GM12878 (cell line): ENCODE data around the gene CYTH3. TPM values are rescaled to one million over a fixed set of nuclear protein-coding genes. Genes with fewer than 3 reads are reported as not detected.

Source experiments
- ATAC-seq: fragments of 200-7000 bp; cut with Tn5 transposase; 3 replicates; pipeline ENCODE4 v1.9.1; 2020; ENCODE audit warnings: mild to moderate bottlenecking, moderate library complexity
- BruUV-seq: library from RNA; stranded (reverse); fragments of 400-500 nt; replicated peaks from 2 replicates; lab custom pipeline; 2021; lab: Mats Ljungman, UMichigan
- CTCF ChIA-PET: fragments of 300-600 bp; sonication (Branson Sonifier 250); formaldehyde crosslinking; extraction: SDS; loops from one replicate; lab custom pipeline; 2021; ENCODE audit warnings: inconsistent platforms; lab: Yijun Ruan, JAX
- POLR2A ChIA-PET: fragments of 350-600 bp; formaldehyde crosslinking; extraction: SDS; loops from one replicate; lab custom pipeline; 2021; ENCODE audit warnings: inconsistent platforms; lab: Charles Lee
- RAD21 ChIA-PET: fragments of 300-600 bp; sonication (Branson Sonifier 250); formaldehyde crosslinking; loops from one replicate; lab custom pipeline; 2023; ENCODE audit warnings: antibody characterized with exemption; ENCODE audit not compliant: unreplicated experiment; lab: Charles Lee
- SMC1A ChIA-PET: fragments of 300-600 bp; sonication (Branson Sonifier 250); formaldehyde crosslinking; loops from one replicate; lab custom pipeline; 2023; ENCODE audit not compliant: unreplicated experiment, uncharacterized antibody; lab: Charles Lee
- DNase-seq: peaks from one replicate; pipeline ENCODE4 v3.0.0-alpha.2; 2011; ENCODE audit warnings: low read depth, low spot score
- FAIRE-seq: peaks from 3 replicates; lab custom pipeline; 2011; peaks lifted over from hg19 to GRCh38; lab: Jason Lieb, UNC
- H2AFZ ChIP-seq: 2 replicates; pipeline ENCODE4 v1.6.0; 2011; ENCODE audit warnings: low read depth, low read length, control low read depth; ENCODE audit not compliant: control insufficient read depth
- H3K27ac ChIP-seq: 2 replicates; pipeline ENCODE4 v1.5.1; 2011; ENCODE audit warnings: control low read depth; ENCODE audit not compliant: control insufficient read depth, insufficient read depth
- H3K27me3 ChIP-seq, 2 experiments: replicated peaks in 1 of 2; 2 replicates each; pipeline versions ENCODE4 v1.6.0 to v1.6.1; 2011; ENCODE audit warnings: low read length in 1 of 2; ENCODE audit not compliant: control insufficient read depth in 2 of 2, insufficient read depth in 2 of 2
- H3K36me3 ChIP-seq, 2 experiments: 2 replicates each; pipeline ENCODE4 v1.5.1; 2011; ENCODE audit warnings: low read length in 1 of 2; ENCODE audit not compliant: control insufficient read depth in 2 of 2, insufficient read depth in 2 of 2
- H3K4me1 ChIP-seq: 2 replicates; pipeline ENCODE4 v1.6.1; 2011; ENCODE audit warnings: mild to moderate bottlenecking, low read length, moderate library complexity, mixed read lengths; ENCODE audit not compliant: control insufficient read depth, insufficient read depth
- H3K4me2 ChIP-seq: 2 replicates; pipeline ENCODE4 v1.6.0; 2011; ENCODE audit warnings: control low read depth; ENCODE audit not compliant: control insufficient read depth, insufficient read depth
- H3K4me3 ChIP-seq: fragments of 200-600 bp; sonication (generic); 2 replicates; pipeline ENCODE4 v1.5.1; 2016
- H3K79me2 ChIP-seq: 2 replicates; pipeline ENCODE4 v1.6.0; 2011; ENCODE audit warnings: low read length; ENCODE audit not compliant: control insufficient read depth, insufficient read depth
- H3K9ac ChIP-seq: 2 replicates; pipeline ENCODE4 v1.8.0; 2011; ENCODE audit warnings: low read length, control low read depth, mixed read lengths; ENCODE audit not compliant: control insufficient read depth, insufficient read depth
- H3K9me3 ChIP-seq: replicated peaks from 3 replicates; pipeline ENCODE4 v1.5.1; 2011; ENCODE audit warnings: mild to moderate bottlenecking, low read length; ENCODE audit not compliant: control insufficient read depth, insufficient read depth
- H4K20me1 ChIP-seq: 2 replicates; pipeline ENCODE4 v1.6.0; 2011; ENCODE audit not compliant: control insufficient read depth, insufficient read depth
- BHLHE40 ChIP-seq, 2 experiments: fragments of 450-650 bp in 1 of 2; IDR thresholded peaks; 2 replicates each; pipeline ENCODE4 v1.6.1; 2011 to 2017; ENCODE audit warnings: low read depth in 2 of 2, borderline replicate concordance in 1 of 2, improper control_type of control experiment in 1 of 2, low read length in 1 of 2, mild to moderate bottlenecking in 1 of 2
- HDAC2 ChIP-seq: fragments of 200-600 bp; sonication (generic); IDR thresholded peaks from 2 replicates; pipeline ENCODE4 v1.6.1; 2017
- IKZF1 ChIP-seq: fragments of 450-650 bp; conservative IDR thresholded peaks from 2 replicates; pipeline ENCODE4 v1.6.1; 2017; ENCODE audit warnings: antibody characterized with exemption, mild to moderate bottlenecking
- NFYB ChIP-seq: IDR thresholded peaks from 2 replicates; pipeline ENCODE4 v1.6.1; 2011; ENCODE audit warnings: low read depth, mild to moderate bottlenecking, low read length, improper control_type of control experiment, moderate library complexity; ENCODE audit not compliant: insufficient read depth
- TAF1 ChIP-seq: IDR thresholded peaks from 2 replicates; pipeline ENCODE4 v1.6.1; 2011; ENCODE audit warnings: mild to moderate bottlenecking, low read depth, low read length, borderline replicate concordance
- in situ Hi-C: fragments of 300-500 bp; cut with MboI; formaldehyde crosslinking; loops from 9 replicates; pipeline ENCODE4 v1.14.3; 2018; ENCODE audit warnings: mixed read lengths
- intact Hi-C: fragments of 100-400 bp; cut with micrococcal nuclease; formaldehyde crosslinking; loops from one replicate; pipeline ENCODE4 v1.14.2; 2022; ENCODE audit not compliant: unreplicated experiment
- polyA plus RNA-seq, 11 experiments: library from polyadenylated mRNA; depleted of rRNA in 4 of 11; unstranded in 6 of 11; stranded (reverse) in 5 of 11; fragments of >200 nt; fragmentation: Nextera tagmentation in 4 of 11; fragmentation: Illumina TruSeq in 1 of 11; extraction: Ambion mirVana in 4 of 11; extraction: Trizol in 1 of 11; gene quantifications; 1 replicate in 1 of 11; 2 replicates in 10 of 11; pipeline versions ENCODE4 v1.2.1 to v1.2.3, GENCODE V29; 2011 to 2016; ENCODE audit warnings: inconsistent platforms in 2 of 11, missing spikeins in 2 of 11, low read depth in 1 of 11
- total RNA-seq, 4 experiments: library from RNA; depleted of rRNA in 3 of 4; stranded (reverse); fragments of >200 nt in 3 of 4; fragmentation: Illumina TruSeq in 1 of 4; extraction: Trizol in 1 of 4; gene quantifications; 2 replicates each; pipeline versions ENCODE4 v1.2.1 to v1.2.3, GENCODE V29; 2013 to 2021
- TF ChIP-seq, protein P1 (sequence below): fragments of 150-350 bp; IDR thresholded peaks from 2 replicates; pipeline ENCODE4 v1.6.1; 2016; ENCODE audit warnings: low read depth, low read length
- TF ChIP-seq, protein P2 (sequence below): IDR thresholded peaks from 2 replicates; pipeline ENCODE4 v1.6.1; 2012; ENCODE audit warnings: improper control_type of control experiment, low read depth, low read length; ENCODE audit not compliant: insufficient replicate concordance
- TF ChIP-seq, protein P3 (sequence below): fragments of 450-650 bp; formaldehyde crosslinking; IDR thresholded peaks from 2 replicates; pipeline ENCODE4 v1.5.0; 2022; ENCODE audit warnings: mild to moderate bottlenecking, missing genetic modification characterization
- TF ChIP-seq, protein P4 (sequence below): IDR thresholded peaks from 2 replicates; pipeline ENCODE4 v1.6.1; 2012; ENCODE audit warnings: low read length, inconsistent platforms

CYTH3 gene
- total and polyA plus RNA-seq, 10 of the 15 experiments (the other 5 are each of a cell fraction or from before 2014, with no cell fraction given): 0.45 to 28.2 (median 15.7) TPM

DNA sequence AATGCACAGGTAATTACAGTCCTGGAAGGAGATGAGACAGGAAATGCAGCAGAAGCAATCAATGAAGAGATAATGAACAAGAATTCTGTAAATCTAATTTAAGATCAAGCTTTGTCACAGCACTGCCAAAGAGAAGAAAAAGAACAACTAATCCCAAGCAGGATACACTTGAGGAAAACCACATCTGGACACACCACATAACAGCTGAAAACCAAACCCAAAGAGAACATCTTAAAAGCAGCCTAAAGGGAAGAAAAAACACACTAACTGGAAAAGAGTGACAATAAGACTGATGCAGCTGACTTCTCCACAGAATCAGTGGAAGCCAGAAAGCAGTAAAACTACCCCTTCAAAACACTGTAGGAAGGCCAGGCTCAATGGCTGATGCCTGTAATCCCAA lies 10.2 kb downstream of the CYTH3 start:
- H3K9ac ChIP-seq: no peak overlapping the region
- H4K20me1 ChIP-seq: no peaks in the 10 kb centered on the region
- H3K4me1 ChIP-seq: peaks cover 16% of the 10 kb centered on the region
- H3K79me2 ChIP-seq: peaks cover 58% of the 10 kb centered on the region
- H3K4me3 ChIP-seq: no peak overlapping the region
- H3K27ac ChIP-seq: 0 out of 2 replicates have a peak overlapping the region, but pooled peaks have one; percentile 11
- no peak overlapping the region for H2AFZ ChIP-seq
- ATAC-seq: no peak
- no peak for DNase-seq
- ChIA-PET POLR2A (interaction anchor here (0.6 to 2.0 kb wide), 3 partner anchors 9 to 46 kb away, joined by 3 to 15 read pairs (median 4); no protein-coding TSS in a partner anchor), CTCF (interaction anchor here (3.4 to 7.7 kb wide), 2 partner anchors 8 to 11 kb away, joined by 17 to 82 read pairs; no protein-coding TSS in a partner anchor), SMC1A (interaction anchor here (0.7 to 10.4 kb wide), 9 partner anchors 7 to 88 kb away, joined by 3 to 141 read pairs (median 4); no protein-coding TSS in a partner anchor), RAD21 (interaction anchor here (0.7 to 1.7 kb wide), 5 partner anchors 11 to 62 kb away, joined by 3 to 8 read pairs (median 4); no protein-coding TSS in a partner anchor)
- H3K36me3 ChIP-seq: no peaks in the 10 kb centered on the region
- no peak overlapping the region for H3K4me2 ChIP-seq
- FAIRE-seq: no peak
- intact Hi-C loops (no loop called here), in situ Hi-C loops (loop anchor here (25.0 kb wide), 1 partner anchor 1875 kb away; no protein-coding TSS in a partner anchor)
- no TSS peak for BruUV-seq
- H3K27me3 ChIP-seq: no peaks in the 10 kb centered on the region
- H3K9me3 ChIP-seq: peaks cover 3% of the 10 kb centered on the region; the same call in 2 of the 3 replicates
- TF ChIP-seq, protein P1, sequence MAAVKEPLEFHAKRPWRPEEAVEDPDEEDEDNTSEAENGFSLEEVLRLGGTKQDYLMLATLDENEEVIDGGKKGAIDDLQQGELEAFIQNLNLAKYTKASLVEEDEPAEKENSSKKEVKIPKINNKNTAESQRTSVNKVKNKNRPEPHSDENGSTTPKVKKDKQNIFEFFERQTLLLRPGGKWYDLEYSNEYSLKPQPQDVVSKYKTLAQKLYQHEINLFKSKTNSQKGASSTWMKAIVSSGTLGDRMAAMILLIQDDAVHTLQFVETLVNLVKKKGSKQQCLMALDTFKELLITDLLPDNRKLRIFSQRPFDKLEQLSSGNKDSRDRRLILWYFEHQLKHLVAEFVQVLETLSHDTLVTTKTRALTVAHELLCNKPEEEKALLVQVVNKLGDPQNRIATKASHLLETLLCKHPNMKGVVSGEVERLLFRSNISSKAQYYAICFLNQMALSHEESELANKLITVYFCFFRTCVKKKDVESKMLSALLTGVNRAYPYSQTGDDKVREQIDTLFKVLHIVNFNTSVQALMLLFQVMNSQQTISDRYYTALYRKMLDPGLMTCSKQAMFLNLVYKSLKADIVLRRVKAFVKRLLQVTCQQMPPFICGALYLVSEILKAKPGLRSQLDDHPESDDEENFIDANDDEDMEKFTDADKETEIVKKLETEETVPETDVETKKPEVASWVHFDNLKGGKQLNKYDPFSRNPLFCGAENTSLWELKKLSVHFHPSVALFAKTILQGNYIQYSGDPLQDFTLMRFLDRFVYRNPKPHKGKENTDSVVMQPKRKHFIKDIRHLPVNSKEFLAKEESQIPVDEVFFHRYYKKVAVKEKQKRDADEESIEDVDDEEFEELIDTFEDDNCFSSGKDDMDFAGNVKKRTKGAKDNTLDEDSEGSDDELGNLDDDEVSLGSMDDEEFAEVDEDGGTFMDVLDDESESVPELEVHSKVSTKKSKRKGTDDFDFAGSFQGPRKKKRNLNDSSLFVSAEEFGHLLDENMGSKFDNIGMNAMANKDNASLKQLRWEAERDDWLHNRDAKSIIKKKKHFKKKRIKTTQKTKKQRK: no peak
- TF ChIP-seq BHLHE40 (IDR thresholded peaks at IDR 0.05; ENCODE audit: borderline replicate concordance in 1 of 2, low read depth in 2 of 2, low read length in 1 of 2): no peak
- TF ChIP-seq TAF1: no peak
- TF ChIP-seq, protein P2, sequence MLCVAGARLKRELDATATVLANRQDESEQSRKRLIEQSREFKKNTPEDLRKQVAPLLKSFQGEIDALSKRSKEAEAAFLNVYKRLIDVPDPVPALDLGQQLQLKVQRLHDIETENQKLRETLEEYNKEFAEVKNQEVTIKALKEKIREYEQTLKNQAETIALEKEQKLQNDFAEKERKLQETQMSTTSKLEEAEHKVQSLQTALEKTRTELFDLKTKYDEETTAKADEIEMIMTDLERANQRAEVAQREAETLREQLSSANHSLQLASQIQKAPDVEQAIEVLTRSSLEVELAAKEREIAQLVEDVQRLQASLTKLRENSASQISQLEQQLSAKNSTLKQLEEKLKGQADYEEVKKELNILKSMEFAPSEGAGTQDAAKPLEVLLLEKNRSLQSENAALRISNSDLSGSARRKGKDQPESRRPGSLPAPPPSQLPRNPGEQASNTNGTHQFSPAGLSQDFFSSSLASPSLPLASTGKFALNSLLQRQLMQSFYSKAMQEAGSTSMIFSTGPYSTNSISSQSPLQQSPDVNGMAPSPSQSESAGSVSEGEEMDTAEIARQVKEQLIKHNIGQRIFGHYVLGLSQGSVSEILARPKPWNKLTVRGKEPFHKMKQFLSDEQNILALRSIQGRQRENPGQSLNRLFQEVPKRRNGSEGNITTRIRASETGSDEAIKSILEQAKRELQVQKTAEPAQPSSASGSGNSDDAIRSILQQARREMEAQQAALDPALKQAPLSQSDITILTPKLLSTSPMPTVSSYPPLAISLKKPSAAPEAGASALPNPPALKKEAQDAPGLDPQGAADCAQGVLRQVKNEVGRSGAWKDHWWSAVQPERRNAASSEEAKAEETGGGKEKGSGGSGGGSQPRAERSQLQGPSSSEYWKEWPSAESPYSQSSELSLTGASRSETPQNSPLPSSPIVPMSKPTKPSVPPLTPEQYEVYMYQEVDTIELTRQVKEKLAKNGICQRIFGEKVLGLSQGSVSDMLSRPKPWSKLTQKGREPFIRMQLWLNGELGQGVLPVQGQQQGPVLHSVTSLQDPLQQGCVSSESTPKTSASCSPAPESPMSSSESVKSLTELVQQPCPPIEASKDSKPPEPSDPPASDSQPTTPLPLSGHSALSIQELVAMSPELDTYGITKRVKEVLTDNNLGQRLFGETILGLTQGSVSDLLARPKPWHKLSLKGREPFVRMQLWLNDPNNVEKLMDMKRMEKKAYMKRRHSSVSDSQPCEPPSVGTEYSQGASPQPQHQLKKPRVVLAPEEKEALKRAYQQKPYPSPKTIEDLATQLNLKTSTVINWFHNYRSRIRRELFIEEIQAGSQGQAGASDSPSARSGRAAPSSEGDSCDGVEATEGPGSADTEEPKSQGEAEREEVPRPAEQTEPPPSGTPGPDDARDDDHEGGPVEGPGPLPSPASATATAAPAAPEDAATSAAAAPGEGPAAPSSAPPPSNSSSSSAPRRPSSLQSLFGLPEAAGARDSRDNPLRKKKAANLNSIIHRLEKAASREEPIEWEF: no peak
- TF ChIP-seq NFYB: no peak
- TF ChIP-seq, protein P3, sequence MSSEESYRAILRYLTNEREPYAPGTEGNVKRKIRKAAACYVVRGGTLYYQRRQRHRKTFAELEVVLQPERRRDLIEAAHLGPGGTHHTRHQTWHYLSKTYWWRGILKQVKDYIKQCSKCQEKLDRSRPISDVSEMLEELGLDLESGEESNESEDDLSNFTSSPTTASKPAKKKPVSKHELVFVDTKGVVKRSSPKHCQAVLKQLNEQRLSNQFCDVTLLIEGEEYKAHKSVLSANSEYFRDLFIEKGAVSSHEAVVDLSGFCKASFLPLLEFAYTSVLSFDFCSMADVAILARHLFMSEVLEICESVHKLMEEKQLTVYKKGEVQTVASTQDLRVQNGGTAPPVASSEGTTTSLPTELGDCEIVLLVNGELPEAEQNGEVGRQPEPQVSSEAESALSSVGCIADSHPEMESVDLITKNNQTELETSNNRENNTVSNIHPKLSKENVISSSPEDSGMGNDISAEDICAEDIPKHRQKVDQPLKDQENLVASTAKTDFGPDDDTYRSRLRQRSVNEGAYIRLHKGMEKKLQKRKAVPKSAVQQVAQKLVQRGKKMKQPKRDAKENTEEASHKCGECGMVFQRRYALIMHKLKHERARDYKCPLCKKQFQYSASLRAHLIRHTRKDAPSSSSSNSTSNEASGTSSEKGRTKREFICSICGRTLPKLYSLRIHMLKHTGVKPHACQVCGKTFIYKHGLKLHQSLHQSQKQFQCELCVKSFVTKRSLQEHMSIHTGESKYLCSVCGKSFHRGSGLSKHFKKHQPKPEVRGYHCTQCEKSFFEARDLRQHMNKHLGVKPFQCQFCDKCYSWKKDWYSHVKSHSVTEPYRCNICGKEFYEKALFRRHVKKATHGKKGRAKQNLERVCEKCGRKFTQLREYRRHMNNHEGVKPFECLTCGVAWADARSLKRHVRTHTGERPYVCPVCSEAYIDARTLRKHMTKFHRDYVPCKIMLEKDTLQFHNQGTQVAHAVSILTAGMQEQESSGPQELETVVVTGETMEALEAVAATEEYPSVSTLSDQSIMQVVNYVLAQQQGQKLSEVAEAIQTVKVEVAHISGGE (CRISPR knock-in tag): no peak
- TF ChIP-seq HDAC2: no peak
- TF ChIP-seq IKZF1: no peak
- TF ChIP-seq, protein P4, sequence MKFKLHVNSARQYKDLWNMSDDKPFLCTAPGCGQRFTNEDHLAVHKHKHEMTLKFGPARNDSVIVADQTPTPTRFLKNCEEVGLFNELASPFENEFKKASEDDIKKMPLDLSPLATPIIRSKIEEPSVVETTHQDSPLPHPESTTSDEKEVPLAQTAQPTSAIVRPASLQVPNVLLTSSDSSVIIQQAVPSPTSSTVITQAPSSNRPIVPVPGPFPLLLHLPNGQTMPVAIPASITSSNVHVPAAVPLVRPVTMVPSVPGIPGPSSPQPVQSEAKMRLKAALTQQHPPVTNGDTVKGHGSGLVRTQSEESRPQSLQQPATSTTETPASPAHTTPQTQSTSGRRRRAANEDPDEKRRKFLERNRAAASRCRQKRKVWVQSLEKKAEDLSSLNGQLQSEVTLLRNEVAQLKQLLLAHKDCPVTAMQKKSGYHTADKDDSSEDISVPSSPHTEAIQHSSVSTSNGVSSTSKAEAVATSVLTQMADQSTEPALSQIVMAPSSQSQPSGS: no peak
